GM13976 (cell line): ENCODE measurements around the gene PRR18.
"Not testable (repeated sequence)": the region's sequence is repeated elsewhere in the genome, so short reads cannot be mapped to it uniquely, and the experiment has no call there.

ENCODE experiments used
- DNase-seq: peaks from one replicate; pipeline ENCODE4 v3.0.0; 2012; ENCODE audit warnings: low spot score
- in situ Hi-C: fragments of 300-500 bp; cut with MboI; formaldehyde crosslinking; loops from one replicate; pipeline ENCODE4 v1.12.0; 2022; ENCODE audit warnings: low sequenced_read_pairs, mixed read lengths, inconsistent platforms; ENCODE audit not compliant: unreplicated experiment
- TF ChIP-seq, protein P1 (sequence below): IDR thresholded peaks from 2 replicates; pipeline ENCODE4 v1.5.1; 2012; ENCODE audit warnings: borderline replicate concordance, mild to moderate bottlenecking; ENCODE audit not compliant: insufficient read depth; ENCODE audit errors: extremely low read depth, missing control alignments, control extremely low read depth

PRR18 gene

DNA sequence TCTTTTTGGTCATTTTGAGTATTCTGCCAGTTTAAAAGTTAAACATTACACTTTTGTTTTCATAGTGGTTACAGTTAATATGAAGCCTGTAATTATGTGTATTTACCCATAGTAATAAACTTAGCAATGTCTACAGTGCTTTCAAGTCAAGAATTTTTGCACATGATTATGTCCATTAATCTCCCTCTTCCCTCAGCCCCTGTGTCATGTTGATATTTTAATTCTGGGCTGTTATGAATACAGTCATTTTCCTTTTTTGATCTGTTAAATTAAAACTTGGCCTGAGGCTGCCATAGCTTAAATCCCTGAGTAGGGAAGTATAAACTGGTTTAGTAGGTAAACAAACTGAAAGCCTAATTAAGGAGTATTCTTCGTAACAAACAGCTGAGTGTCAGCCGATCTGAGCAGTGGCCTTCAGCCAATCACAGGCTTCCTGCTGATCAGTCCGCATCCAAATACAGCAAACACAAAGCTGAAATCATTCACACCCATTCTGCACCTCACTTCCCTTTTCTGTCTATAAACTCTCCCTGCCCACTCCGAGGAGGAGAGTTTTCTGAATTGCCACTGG, 43.6 kb upstream of the PRR18 start:
- DNase-seq = peak; percentile 66
- in situ Hi-C loops = no loop called here

DNA sequence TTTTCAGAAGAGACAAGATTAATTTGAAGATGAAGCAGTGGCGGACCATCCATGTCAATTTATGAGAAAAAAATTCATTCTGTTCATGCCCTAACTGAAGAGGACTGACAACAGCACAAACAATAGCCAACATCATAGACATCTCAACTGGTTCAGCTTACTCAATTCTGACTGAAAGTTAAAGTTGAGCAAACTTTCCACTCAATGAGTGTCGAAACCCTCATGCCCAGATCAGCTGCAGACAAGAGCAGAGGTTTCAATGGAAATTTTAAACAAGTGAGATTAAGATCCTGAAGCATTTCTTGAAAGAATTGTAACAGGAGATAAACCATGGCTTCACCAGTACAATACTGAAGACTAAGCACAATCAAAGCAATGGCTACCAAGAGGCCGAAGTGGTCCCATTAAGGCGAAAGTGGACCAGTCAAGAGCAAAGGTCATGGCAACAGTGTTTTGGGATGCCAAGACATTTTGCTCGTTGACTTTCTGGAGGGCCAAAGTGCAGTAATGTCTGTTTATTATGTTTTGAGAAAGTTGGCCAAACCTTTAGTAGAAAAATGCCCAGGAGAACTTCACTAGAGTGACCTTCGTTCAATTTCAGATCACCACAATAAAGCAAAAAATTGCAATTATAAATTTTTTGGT, 40.2 kb upstream of the PRR18 start:
- TF ChIP-seq, protein P1, sequence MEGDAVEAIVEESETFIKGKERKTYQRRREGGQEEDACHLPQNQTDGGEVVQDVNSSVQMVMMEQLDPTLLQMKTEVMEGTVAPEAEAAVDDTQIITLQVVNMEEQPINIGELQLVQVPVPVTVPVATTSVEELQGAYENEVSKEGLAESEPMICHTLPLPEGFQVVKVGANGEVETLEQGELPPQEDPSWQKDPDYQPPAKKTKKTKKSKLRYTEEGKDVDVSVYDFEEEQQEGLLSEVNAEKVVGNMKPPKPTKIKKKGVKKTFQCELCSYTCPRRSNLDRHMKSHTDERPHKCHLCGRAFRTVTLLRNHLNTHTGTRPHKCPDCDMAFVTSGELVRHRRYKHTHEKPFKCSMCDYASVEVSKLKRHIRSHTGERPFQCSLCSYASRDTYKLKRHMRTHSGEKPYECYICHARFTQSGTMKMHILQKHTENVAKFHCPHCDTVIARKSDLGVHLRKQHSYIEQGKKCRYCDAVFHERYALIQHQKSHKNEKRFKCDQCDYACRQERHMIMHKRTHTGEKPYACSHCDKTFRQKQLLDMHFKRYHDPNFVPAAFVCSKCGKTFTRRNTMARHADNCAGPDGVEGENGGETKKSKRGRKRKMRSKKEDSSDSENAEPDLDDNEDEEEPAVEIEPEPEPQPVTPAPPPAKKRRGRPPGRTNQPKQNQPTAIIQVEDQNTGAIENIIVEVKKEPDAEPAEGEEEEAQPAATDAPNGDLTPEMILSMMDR = no peak
- no peak for DNase-seq
- in situ Hi-C loops = no loop called here

More for the DNA sequence above, 43.6 kb upstream of the PRR18 start:
- TF ChIP-seq, protein P1 = no peak

DNA sequence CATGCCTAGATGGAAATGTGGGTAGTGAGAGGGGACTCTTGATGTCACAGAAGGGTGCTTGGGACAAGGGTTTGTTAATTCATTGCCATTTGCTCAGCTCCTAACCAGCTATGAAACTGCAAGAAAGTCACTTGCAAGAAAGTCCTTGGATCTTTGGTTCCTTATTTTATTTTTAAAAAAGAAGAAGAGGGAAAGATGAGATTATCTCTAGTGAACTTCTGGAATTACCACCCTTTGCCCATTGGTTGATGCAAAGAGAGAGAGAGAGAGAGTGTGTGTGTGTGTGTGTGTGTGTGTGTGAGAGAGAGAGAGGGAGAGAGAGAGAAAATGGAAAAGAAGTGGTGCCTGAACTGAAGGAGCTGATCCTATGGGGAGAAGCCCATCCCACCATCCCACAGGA, 38.8 kb upstream of the PRR18 start:
- in situ Hi-C loops = no loop called here
- DNase-seq = no peak
- TF ChIP-seq, protein P1 = no peak

DNA sequence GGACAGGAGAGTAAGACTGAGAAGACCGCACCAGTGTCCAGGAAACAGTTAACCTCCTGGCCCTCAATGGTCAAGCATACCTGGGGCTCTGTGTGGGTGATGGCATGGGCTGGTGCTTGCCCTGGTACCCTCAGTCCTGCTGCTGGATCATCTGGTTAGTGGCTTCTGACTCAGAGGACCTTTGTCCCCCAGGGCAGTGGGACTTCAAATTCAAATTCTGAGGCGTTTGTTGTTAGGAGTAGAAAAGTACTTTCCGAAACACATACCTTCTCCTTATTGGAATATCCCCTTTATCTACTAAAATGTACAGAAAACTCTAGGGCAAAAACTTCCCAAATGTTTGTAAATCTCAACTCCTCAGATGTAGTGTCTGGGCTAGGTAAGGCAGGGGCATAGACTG, 38.3 kb upstream of the PRR18 start:
- no peak for DNase-seq
- TF ChIP-seq, protein P1 = no peak
- in situ Hi-C loops = no loop called here

- in situ Hi-C loops, DNase-seq: not testable (repeated sequence)
Observed at GRCh38 chr6:166345672-166346071, 37.5 kb upstream of the PRR18 start.

DNA sequence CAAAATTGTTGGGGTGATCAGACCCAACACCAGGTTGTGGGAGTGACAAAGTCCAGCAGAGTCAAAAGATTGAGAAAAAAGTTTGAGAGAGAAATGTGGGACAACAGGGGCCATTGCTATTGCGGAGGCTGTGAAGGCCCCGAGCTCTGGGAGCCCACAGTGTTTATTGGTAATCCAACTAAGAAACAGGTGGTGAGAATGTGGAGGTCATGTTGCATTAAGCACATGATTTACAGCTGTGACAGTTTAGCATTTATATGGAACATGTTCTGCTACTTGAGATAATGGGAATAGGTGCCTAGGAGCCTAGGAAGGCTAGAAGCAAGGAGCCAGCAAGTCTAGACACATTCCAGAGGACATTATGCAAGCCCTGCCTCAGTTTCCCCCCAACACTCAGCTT, 36.7 kb upstream of the PRR18 start:
- in situ Hi-C loops, DNase-seq: not testable (repeated sequence)

GRCh38 chr6:166344240-166344639, 36.0 kb upstream of the PRR18 start:
- in situ Hi-C loops = no loop called here
- DNase-seq = no peak
- TF ChIP-seq, protein P1 = no peak

- peak; percentile 51 for DNase-seq
- in situ Hi-C loops = no loop called here
- TF ChIP-seq, protein P1 = no peak
Observed at GRCh38 chr6:166343150-166343487, 34.9 kb upstream of the PRR18 start.
